Nephron progenitor cell (in vitro differentiated cells): ENCODE results near the gene SLC35B1.

ENCODE experiments used
- DNase-seq: peaks from one replicate; pipeline ENCODE4 v3.0.0; 2021
- H3K27ac Mint-ChIP-seq: 2 replicates; pipeline ENCODE4 v1.8.0; 2021; ENCODE audit warnings: mild to moderate bottlenecking, moderate library complexity, mixed read lengths
- H3K27me3 Mint-ChIP-seq: 2 replicates; pipeline ENCODE4 v1.8.0; 2021; ENCODE audit warnings: mild to moderate bottlenecking, low read depth, mixed read lengths; ENCODE audit not compliant: poor library complexity
- H3K36me3 Mint-ChIP-seq: 2 replicates; pipeline ENCODE4 v1.8.0; 2021; ENCODE audit warnings: low read depth, mixed read lengths
- H3K4me1 Mint-ChIP-seq: 2 replicates; pipeline ENCODE4 v1.8.0; 2021; ENCODE audit warnings: mixed read lengths
- H3K4me3 Mint-ChIP-seq: 2 replicates; pipeline ENCODE4 v1.8.0; 2021; ENCODE audit warnings: mild to moderate bottlenecking, moderate library complexity, mixed read lengths
- H3K9me3 Mint-ChIP-seq: 2 replicates; pipeline ENCODE4 v1.8.0; 2021; ENCODE audit warnings: mild to moderate bottlenecking, moderate library complexity, mixed read lengths
- TF ChIP-seq, protein P1 (sequence below): fragments of 200-600 bp; sonication (generic); IDR thresholded peaks from 2 replicates; pipeline ENCODE4 v1.5.0; 2021; ENCODE audit warnings: antibody characterized with exemption

Gene SLC35B1

DNA sequence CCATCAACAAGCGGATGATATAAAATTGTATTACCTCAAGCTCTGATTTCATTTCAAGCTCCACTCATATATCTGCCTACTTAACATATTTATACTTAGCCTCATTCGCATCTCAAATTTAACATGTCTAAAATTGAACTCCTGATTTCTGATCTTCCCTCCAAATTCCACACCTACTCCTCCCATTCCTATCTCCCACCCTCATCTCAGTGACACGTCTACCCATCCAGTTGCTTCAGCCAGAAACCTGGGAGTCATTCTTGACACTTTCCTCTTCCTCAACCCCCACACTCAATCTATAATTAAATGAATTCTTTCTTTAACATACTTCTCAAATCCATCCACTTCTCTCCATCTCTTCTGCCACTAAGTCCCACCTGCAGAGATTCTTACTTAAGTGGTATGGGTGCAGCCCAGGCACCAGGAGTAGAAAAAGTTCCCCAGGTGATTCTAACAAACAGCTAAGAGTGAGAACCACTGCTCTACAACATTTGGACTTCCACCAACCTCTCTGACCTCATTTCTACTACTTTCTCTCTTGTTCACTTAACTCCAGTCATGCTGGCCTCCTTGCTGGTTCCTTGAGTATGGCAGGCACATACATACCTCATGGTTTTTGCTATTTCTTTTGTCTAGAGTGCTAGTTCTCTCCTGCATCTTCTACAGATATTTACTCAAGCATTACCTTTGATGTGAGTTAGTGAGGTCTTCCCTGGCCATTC is 47.9 kb downstream of the SLC35B1 start:
- Mint-ChIP-seq H3K9me3 (peaks cover 11% of the 10 kb centered on the region), H3K4me1 (no peaks in the 10 kb centered on the region), H3K27me3 (no peaks in the 10 kb centered on the region), H3K36me3 (peaks cover 64% of the 10 kb centered on the region), H3K4me3 (no peak overlapping the region), H3K27ac (no peak overlapping the region)
- TF ChIP-seq, protein P1, sequence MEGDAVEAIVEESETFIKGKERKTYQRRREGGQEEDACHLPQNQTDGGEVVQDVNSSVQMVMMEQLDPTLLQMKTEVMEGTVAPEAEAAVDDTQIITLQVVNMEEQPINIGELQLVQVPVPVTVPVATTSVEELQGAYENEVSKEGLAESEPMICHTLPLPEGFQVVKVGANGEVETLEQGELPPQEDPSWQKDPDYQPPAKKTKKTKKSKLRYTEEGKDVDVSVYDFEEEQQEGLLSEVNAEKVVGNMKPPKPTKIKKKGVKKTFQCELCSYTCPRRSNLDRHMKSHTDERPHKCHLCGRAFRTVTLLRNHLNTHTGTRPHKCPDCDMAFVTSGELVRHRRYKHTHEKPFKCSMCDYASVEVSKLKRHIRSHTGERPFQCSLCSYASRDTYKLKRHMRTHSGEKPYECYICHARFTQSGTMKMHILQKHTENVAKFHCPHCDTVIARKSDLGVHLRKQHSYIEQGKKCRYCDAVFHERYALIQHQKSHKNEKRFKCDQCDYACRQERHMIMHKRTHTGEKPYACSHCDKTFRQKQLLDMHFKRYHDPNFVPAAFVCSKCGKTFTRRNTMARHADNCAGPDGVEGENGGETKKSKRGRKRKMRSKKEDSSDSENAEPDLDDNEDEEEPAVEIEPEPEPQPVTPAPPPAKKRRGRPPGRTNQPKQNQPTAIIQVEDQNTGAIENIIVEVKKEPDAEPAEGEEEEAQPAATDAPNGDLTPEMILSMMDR, result no peak
- DNase-seq, result no peak

DNA sequence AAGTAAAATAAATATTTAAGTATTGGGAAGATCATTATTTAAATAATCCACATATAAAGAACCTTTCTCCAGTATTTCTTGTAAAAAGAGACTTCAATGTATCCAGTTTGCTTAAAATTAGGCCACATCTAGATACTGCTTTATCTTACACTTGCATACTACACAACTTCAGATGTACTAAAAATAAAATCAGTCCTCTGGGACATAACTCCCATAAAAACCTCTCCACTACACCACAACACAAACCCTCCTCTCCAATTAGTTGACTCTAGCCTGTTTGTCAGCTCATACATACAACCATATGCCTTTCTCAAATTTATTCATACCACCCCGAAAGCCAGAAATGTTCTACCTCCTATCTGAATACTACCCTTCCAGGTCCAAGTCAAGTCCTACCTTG is 51.5 kb downstream of the SLC35B1 start:
- H3K36me3 Mint-ChIP-seq, result peaks cover 37% of the 10 kb centered on the region
- no peaks in the 10 kb centered on the region for H3K4me1 Mint-ChIP-seq
- H3K27me3 Mint-ChIP-seq, result no peaks in the 10 kb centered on the region
- TF ChIP-seq, protein P1, result no peak
- H3K9me3 Mint-ChIP-seq, result no peaks in the 10 kb centered on the region
- no peak overlapping the region for H3K4me3 Mint-ChIP-seq
- no peak for DNase-seq
- no peak overlapping the region for H3K27ac Mint-ChIP-seq
